Right lobe of liver (tissue), 6 donors: ENCODE results near the gene FGR. TPM values are rescaled to one million over a fixed set of nuclear protein-coding genes. Genes with fewer than 3 reads are reported as not detected.
A peak's percentile ranks its signal among the peaks of the same experiment; 100 is the strongest.

Source experiments
- ATAC-seq, 4 donors: fragments of 200-7000 bp; cut with Tn5 transposase; one replicate each; pipeline ENCODE4 v1.9.1; 2020; ENCODE audit warnings: mild to moderate bottlenecking in 4 of 4, moderate library complexity in 4 of 4
- DNase-seq, 3 donors: peaks; one replicate each; pipeline ENCODE4 v3.0.0-alpha.2; 2020
- H3K27ac ChIP-seq, 3 donors: fragments of 200-600 bp; one replicate each; pipeline ENCODE4 v1.8.0; 2022
- H3K27me3 ChIP-seq, 2 donors: fragments of 200-600 bp; one replicate each; pipeline ENCODE4 v1.8.0; 2022
- H3K36me3 ChIP-seq, 4 donors: fragments of 200-600 bp; sonication (generic) in 1 of 4; one replicate each; pipeline versions ENCODE4 v1.5.1 to v1.8.0; 2017 to 2022; ENCODE audit warnings: control low read depth in 1 of 4
- H3K4me1 ChIP-seq, 4 donors: fragments of 200-600 bp; sonication (generic) in 1 of 4; one replicate each; pipeline versions ENCODE4 v1.5.1 to v1.8.0; 2017 to 2022; ENCODE audit warnings: control low read depth in 1 of 4
- H3K4me3 ChIP-seq, 3 donors: fragments of 200-600 bp; one replicate each; pipeline ENCODE4 v1.8.0; 2022
- H3K9me3 ChIP-seq, 4 donors: fragments of 200-600 bp; sonication (generic) in 1 of 4; one replicate each; pipeline versions ENCODE4 v1.5.1 to v1.8.0; 2017 to 2022; ENCODE audit warnings: control low read depth in 1 of 4
- CTCF ChIP-seq, 4 donors: fragments of 200-600 bp in 3 of 4; fragments of 450-650 bp in 1 of 4; IDR thresholded peaks; one replicate each; pipeline versions ENCODE4 v1.5.1 to v1.8.0; 2016 to 2022; ENCODE audit warnings: antibody characterized with exemption in 4 of 4, mild to moderate bottlenecking in 2 of 4
- POLR2A ChIP-seq: fragments of 450-650 bp; IDR thresholded peaks from one replicate; pipeline ENCODE4 v1.6.1; 2017; ENCODE audit warnings: antibody characterized with exemption, mild to moderate bottlenecking
- WGBS: methylation state at CpG from one replicate; pipeline ENCODE4 v1.1.6; 2018; ENCODE audit warnings: low coverage, low lambda C conversion rate; ENCODE audit not compliant: insufficient coverage; ENCODE audit errors: missing lambda C conversion rate; 5-methylcytosine and 5-hydroxymethylcytosine counted together
- intact Hi-C, 2 donors: fragments of 100-400 bp; cut with DNase I; formaldehyde crosslinking; loops; one replicate each; pipeline versions ENCODE4 v1.11.2 to v1.14.1; 2022
- total RNA-seq, 6 experiments: library from RNA; depleted of rRNA in 2 of 6; stranded (reverse); fragments of >200 nt in 2 of 6; fragmentation: NEBNext Ultra II Directional in 3 of 6; extraction: Animal tissue kit (Norgen Biotek cat#: 25700) in 3 of 6; gene quantifications; one replicate each; pipeline versions ENCODE4 v1.1.0 to v1.2.4, GENCODE V29; 2016 to 2023
- donor health status: DM: no; HTN: yes; CAD: no.
- donor health status: DM: no; HTN: no; CAD: no.
- donor health status: DM: no; HTN: no; CAD: no.
- donor health status: DM: no; HTN: yes; CAD: no.
- donor health status: DM: no; HTN: yes; CAD: no.

The FGR gene
- total RNA-seq, 6 experiments from 2014 or later: 2.5 to 10.0 (median 6.3) TPM

- WGBS: 36% methylated on average over 8 of the region's 21 CpGs
- intact Hi-C loops: loop anchor here (5.0 kb wide), 5 partner anchors 52 to 302 kb away; no protein-coding TSS in a partner anchor
- peaks cover 0 to 20% (median 9%) of the 10 kb centered on the region in 4 donors for H3K4me1 ChIP-seq
- TF ChIP-seq CTCF (IDR thresholded peaks at IDR 0.05) (no peak), POLR2A (no peak)
- no peaks in the 10 kb centered on the region for H3K27me3 ChIP-seq
- no peak for DNase-seq
- H3K9me3 ChIP-seq: no peaks in the 10 kb centered on the region
- no peaks in the 10 kb centered on the region for H3K36me3 ChIP-seq
- ATAC-seq: no peak
- no peak overlapping the region for H3K27ac ChIP-seq
- H3K4me3 ChIP-seq: peak overlapping the region; percentile 87 to 95 (median 94)
Observed at GRCh38 chr1:27604579-27605299, 30.2 kb downstream of the FGR start.

GRCh38 chr1:27603681-27604578 is 31.1 kb downstream of the FGR start, which contains the start of gene AHDC1:
Gene AHDC1 (minus strand): TSS chr1:27604144. CDS start chr1:27552115, 52,029 bp downstream.
- Histone ChIP-seq H3K27me3 (no peaks in the 10 kb centered on the region), H3K36me3 (no peaks in the 10 kb centered on the region), H3K4me3 (peak within 1 kb of the TSS; percentile 87 to 95 (median 94)), H3K4me1 (peaks cover 0 to 21% (median 10%) of the 10 kb centered on the region in 4 donors), H3K27ac (peak within 1 kb of the TSS; percentile 67 to 86 (median 79)), H3K9me3 (no peaks in the 10 kb centered on the region)
- DNase-seq (peak; percentile 93 to 95 (median 94)), ATAC-seq (peak; percentile 69 to 79 (median 76))
- 0% methylated on average over 28 of the region's 74 CpGs for WGBS
- peak; percentile 89 for TF ChIP-seq POLR2A
- peak in 1 of 4 donors; percentile 24 for TF ChIP-seq CTCF (IDR thresholded peaks at IDR 0.05)
- intact Hi-C loops: loop anchor here (5.0 kb wide), 2 partner anchors 52 to 202 kb away; no protein-coding TSS in a partner anchor

- Histone ChIP-seq H3K27me3 (no peaks in the 10 kb centered on the region), H3K27ac (peak overlapping the region; percentile 67 to 86 (median 79)), H3K4me1 (peaks cover 0 to 21% (median 10%) of the 10 kb centered on the region in 4 donors), H3K36me3 (no peaks in the 10 kb centered on the region), H3K4me3 (peak overlapping the region; percentile 87 to 95 (median 94)), H3K9me3 (no peaks in the 10 kb centered on the region)
- no CpG with 5 or more reads among the region's 43 CpGs for whole genome bisulfite sequencing
- DNase-seq: peak in 1 of 3 donors; percentile 49
- TF ChIP-seq CTCF (IDR thresholded peaks at IDR 0.05) (no peak), POLR2A (no peak)
- intact Hi-C loops: loop anchor here (5.0 kb wide), 2 partner anchors 51 to 201 kb away; no protein-coding TSS in a partner anchor
- ATAC-seq: peak; percentile 0 to 4 (median 1)
Observed at GRCh38 chr1:27603309-27603680, 31.7 kb downstream of the FGR start.

- intact Hi-C loops: loop anchor here (5.0 kb wide), 2 partner anchors 50 to 200 kb away; no protein-coding TSS in a partner anchor
- Histone ChIP-seq H3K4me3 (peak overlapping the region; percentile 87 to 95 (median 94)), H3K27me3 (no peaks in the 10 kb centered on the region), H3K27ac (peak overlapping the region; percentile 67 to 86 (median 79)), H3K9me3 (no peaks in the 10 kb centered on the region), H3K4me1 (peaks cover 0 to 21% (median 10%) of the 10 kb centered on the region in 4 donors), H3K36me3 (no peaks in the 10 kb centered on the region)
- peak; percentile 74 to 77 (median 74) for DNase-seq
- peak; percentile 21 to 53 (median 42) for ATAC-seq
- no peak for TF ChIP-seq CTCF (IDR thresholded peaks at IDR 0.05)
- no peak for TF ChIP-seq POLR2A
- WGBS: 0% methylated on average over 28 of the region's 54 CpGs
Observed at GRCh38 chr1:27602462-27603308, 32.3 kb downstream of the FGR start.
